Spleen (tissue), 11 donors: ENCODE results near the gene TTC38. TPM values are rescaled to one million over a fixed set of nuclear protein-coding genes. Genes with fewer than 3 reads are reported as not detected.

Source experiments
- DNase-seq: peaks from one replicate; pipeline ENCODE4 v3.0.0-alpha.2; 2020
- H3K27ac ChIP-seq, 8 donors: fragments of 200-600 bp; sonication (generic) in 7 of 8; 1 replicate in 4 of 8; 2 replicates in 4 of 8; pipeline versions ENCODE4 v1.5.0 to v1.8.0; 2016 to 2021; ENCODE audit warnings: inconsistent platforms in 4 of 8, mild to moderate bottlenecking in 4 of 8, moderate library complexity in 1 of 8
- H3K27me3 ChIP-seq, 7 donors: fragments of 200-600 bp; sonication (generic) in 6 of 7; replicated peaks in 1 of 7; 1 replicate in 4 of 7; 2 replicates in 3 of 7; pipeline versions ENCODE4 v1.5.0 to v1.8.0; 2016 to 2021; ENCODE audit warnings: inconsistent platforms in 3 of 7, mild to moderate bottlenecking in 1 of 7
- H3K36me3 ChIP-seq, 6 donors: fragments of 200-600 bp; sonication (generic) in 5 of 6; 1 replicate in 4 of 6; 2 replicates in 2 of 6; pipeline versions ENCODE4 v1.5.0 to v1.8.0; 2016 to 2021; ENCODE audit warnings: inconsistent platforms in 2 of 6
- H3K4me1 ChIP-seq, 6 donors: fragments of 200-600 bp; sonication (generic) in 5 of 6; 1 replicate in 3 of 6; 2 replicates in 3 of 6; pipeline versions ENCODE4 v1.5.0 to v1.8.0; 2016 to 2021; ENCODE audit warnings: inconsistent platforms in 3 of 6
- H3K4me3 ChIP-seq, 8 donors: fragments of 200-600 bp; sonication (generic) in 7 of 8; 1 replicate in 4 of 8; 2 replicates in 4 of 8; pipeline versions ENCODE4 v1.5.0 to v1.8.0; 2016 to 2021; ENCODE audit warnings: inconsistent platforms in 4 of 8, mild to moderate bottlenecking in 4 of 8, moderate library complexity in 2 of 8
- H3K9me3 ChIP-seq, 8 donors: fragments of 200-600 bp; sonication (generic) in 7 of 8; 1 replicate in 4 of 8; 2 replicates in 4 of 8; pipeline versions ENCODE4 v1.5.0 to v1.8.0; 2016 to 2021; ENCODE audit warnings: inconsistent platforms in 4 of 8
- POLR2A ChIP-seq, 3 donors: fragments of 450-650 bp; IDR thresholded peaks; one replicate each; pipeline ENCODE4 v1.5.1; 2017; ENCODE audit warnings: antibody characterized with exemption in 3 of 3, mild to moderate bottlenecking in 1 of 3
- POLR2AphosphoS5 ChIP-seq, 3 donors: sonication (generic); formaldehyde crosslinking; IDR thresholded peaks; one replicate each; pipeline ENCODE4 v1.5.1; 2017; ENCODE audit warnings: antibody characterized with exemption in 3 of 3
- WGBS, 5 donors: extraction: QIAGEN DNeasy Blood & Tissue Kit in 3 of 5; methylation state at CpG; one replicate each; pipeline versions ENCODE4 v1.1.5 to v1.1.7; 2013 to 2018; 5-methylcytosine and 5-hydroxymethylcytosine counted together
- intact Hi-C: fragments of 100-400 bp; cut with DNase I; formaldehyde crosslinking; loops from one replicate; pipeline ENCODE4 v1.15.0; 2023; ENCODE audit warnings: low total_unique reads
- polyA plus RNA-seq, 3 donors: library from polyadenylated mRNA; stranded (reverse); fragments of 200-250 nt; gene quantifications; one replicate each; pipeline ENCODE4 v1.2.1, GENCODE V29; 2013
- total RNA-seq, 7 donors: library from RNA; depleted of rRNA in 3 of 7; stranded (reverse); fragments of >200 nt in 3 of 7; fragmentation: NEBNext Ultra II Directional in 4 of 7; extraction: Animal tissue kit (Norgen Biotek cat#: 25700) in 4 of 7; gene quantifications; one replicate each; pipeline versions ENCODE4 v1.1.0 to v1.2.1, GENCODE V29; 2016 to 2021
- TF ChIP-seq, protein P1 (sequence below), 11 experiments: fragments of 200-600 bp in 7 of 11; fragments of 450-650 bp in 4 of 11; sonication (generic) in 4 of 11; IDR thresholded peaks in 8 of 11; conservative IDR thresholded peaks in 3 of 11; 1 replicate in 7 of 11; 2 replicates in 4 of 11; pipeline versions ENCODE4 v1.4.0 to v1.8.0; 2016 to 2021; ENCODE audit warnings: antibody characterized with exemption in 11 of 11, inconsistent platforms in 4 of 11, mild to moderate bottlenecking in 1 of 11
- donor health status: healthy with polysubstance abuse.
- donor health status: DM: no; HTN: no; CAD: no; lungs with moderate emphysema.
- donor health status: DM: no; HTN: no; CAD: no.
- donor health status: Bipolar disorder and iron deficiency.
- donor health status: healthy.
- donor health status: DM: no; HTN: no; CAD: no.
- donor health status: DM: yes; HTN: yes; CAD: no.

The TTC38 gene
- total and polyA plus RNA-seq, 10 donors, result 13.8 to 51.9 (median 33.1) TPM

DNA sequence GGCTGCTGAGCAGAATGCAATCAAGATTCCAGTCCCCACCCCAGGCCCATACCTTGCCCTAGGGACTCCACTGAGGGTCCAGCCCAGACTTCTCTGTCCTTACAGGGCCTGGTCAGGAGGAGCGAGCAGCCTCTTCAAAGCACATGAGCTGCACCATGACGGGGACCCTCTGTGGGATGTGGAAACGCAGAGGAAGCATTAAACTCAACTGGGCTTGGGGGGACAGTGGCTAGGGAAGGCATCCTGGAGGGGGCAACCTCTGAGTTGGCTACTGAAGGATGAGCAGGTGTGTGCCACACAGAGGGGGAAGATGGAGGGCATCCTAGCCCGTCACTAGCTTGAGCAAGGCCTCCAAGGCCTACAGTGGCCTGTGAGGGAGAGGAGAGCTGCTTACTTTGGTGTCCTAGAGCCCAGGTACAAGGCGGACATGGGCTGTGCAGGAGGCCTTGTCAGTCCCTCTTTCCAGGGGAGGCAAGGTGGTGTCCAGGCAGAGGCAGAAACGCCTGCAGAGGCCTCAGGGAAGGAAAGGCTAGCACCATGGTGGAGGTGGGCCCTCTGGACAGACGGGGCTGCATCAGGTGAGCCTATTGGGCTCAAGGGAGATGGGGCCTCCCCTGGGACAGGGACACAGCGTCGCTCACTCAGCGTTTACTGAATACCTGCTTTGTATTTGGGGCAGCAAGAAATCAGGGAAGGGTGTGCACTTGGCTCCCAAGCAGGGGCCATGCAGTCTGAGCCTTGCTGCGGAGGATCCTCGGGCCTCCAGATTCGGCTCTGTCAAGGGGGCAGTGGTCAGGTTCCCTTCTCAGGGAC lies 14.3 kb downstream of the TTC38 start:
- Histone ChIP-seq H3K4me3 (peak overlapping the region in 3 of 8 donors; percentile 5 to 55 (median 7)), H3K27me3 (no peaks in the 10 kb centered on the region), H3K4me1 (peaks cover 3 to 87% (median 27%) of the 10 kb centered on the region in 6 donors), H3K36me3 (peaks cover 0 to 100% (median 75%) of the 10 kb centered on the region in 6 donors), H3K27ac (peak overlapping the region in 6 of 8 donors; percentile 74 to 86 (median 78)), H3K9me3 (no peaks in the 10 kb centered on the region)
- intact Hi-C loops, result no loop called here
- DNase-seq, result no peak
- TF ChIP-seq POLR2A (IDR thresholded peaks at IDR 0.05), result no peak
- TF ChIP-seq POLR2AphosphoS5 (IDR thresholded peaks at IDR 0.05), result no peak
- 91 to 96% (median 96%) methylated on average over 13 of the region's 13 CpGs for WGBS, 5 donors

- Histone ChIP-seq H3K4me3 (no peak overlapping the region), H3K4me1 (peaks cover 21 to 88% (median 33%) of the 10 kb centered on the region in 6 donors), H3K9me3 (no peaks in the 10 kb centered on the region), H3K27ac (no peak overlapping the region), H3K27me3 (no peaks in the 10 kb centered on the region), H3K36me3 (peaks cover 0 to 92% (median 45%) of the 10 kb centered on the region in 6 donors)
- TF ChIP-seq, protein P1, sequence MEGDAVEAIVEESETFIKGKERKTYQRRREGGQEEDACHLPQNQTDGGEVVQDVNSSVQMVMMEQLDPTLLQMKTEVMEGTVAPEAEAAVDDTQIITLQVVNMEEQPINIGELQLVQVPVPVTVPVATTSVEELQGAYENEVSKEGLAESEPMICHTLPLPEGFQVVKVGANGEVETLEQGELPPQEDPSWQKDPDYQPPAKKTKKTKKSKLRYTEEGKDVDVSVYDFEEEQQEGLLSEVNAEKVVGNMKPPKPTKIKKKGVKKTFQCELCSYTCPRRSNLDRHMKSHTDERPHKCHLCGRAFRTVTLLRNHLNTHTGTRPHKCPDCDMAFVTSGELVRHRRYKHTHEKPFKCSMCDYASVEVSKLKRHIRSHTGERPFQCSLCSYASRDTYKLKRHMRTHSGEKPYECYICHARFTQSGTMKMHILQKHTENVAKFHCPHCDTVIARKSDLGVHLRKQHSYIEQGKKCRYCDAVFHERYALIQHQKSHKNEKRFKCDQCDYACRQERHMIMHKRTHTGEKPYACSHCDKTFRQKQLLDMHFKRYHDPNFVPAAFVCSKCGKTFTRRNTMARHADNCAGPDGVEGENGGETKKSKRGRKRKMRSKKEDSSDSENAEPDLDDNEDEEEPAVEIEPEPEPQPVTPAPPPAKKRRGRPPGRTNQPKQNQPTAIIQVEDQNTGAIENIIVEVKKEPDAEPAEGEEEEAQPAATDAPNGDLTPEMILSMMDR (IDR thresholded peaks at IDR 0.05 in 8 of 11, conservative IDR thresholded peaks at IDR 0.05 in 3 of 11), result no peak
- TF ChIP-seq POLR2A (IDR thresholded peaks at IDR 0.05) (no peak), POLR2AphosphoS5 (IDR thresholded peaks at IDR 0.05) (no peak)
- 91 to 96% (median 95%) methylated on average over 3 of the region's 3 CpGs for WGBS, 5 donors
- no peak for DNase-seq
- intact Hi-C loops, result no loop called here
Observed at GRCh38 chr22:46286006-46286405, 18.2 kb downstream of the TTC38 start.

GRCh38 chr22:46286941-46287872 lies 19.4 kb downstream of the TTC38 start:
- peak; percentile 76 for DNase-seq
- WGBS, 5 donors, result 85 to 96% (median 91%) methylated on average over 14 to 15 of the region's 15 CpGs
- Histone ChIP-seq H3K9me3 (peaks cover 0 to 12% (median 8%) of the 10 kb centered on the region in 8 donors), H3K27me3 (no peaks in the 10 kb centered on the region), H3K4me3 (peak overlapping the region in 4 of 8 donors; percentile 5 to 60 (median 25)), H3K36me3 (peaks cover 0 to 92% (median 47%) of the 10 kb centered on the region in 6 donors), H3K27ac (peak overlapping the region; percentile 43 to 87 (median 80)), H3K4me1 (peaks cover 21 to 77% (median 32%) of the 10 kb centered on the region in 6 donors)
- TF ChIP-seq POLR2A (IDR thresholded peaks at IDR 0.05), result no peak
- TF ChIP-seq, protein P1 (IDR thresholded peaks at IDR 0.05 in 8 of 11, conservative IDR thresholded peaks at IDR 0.05 in 3 of 11), result no peak
- peak in 2 of 3 donors; percentile 4 to 44 for TF ChIP-seq POLR2AphosphoS5 (IDR thresholded peaks at IDR 0.05)
- intact Hi-C loops, result no loop called here

GRCh38 chr22:46287873-46288751 lies 20.3 kb downstream of the TTC38 start:
- Histone ChIP-seq H3K4me1 (peaks cover 21 to 79% (median 39%) of the 10 kb centered on the region in 6 donors), H3K27ac (peak overlapping the region; percentile 43 to 87 (median 80)), H3K36me3 (peaks cover 0 to 92% (median 46%) of the 10 kb centered on the region in 6 donors), H3K4me3 (peak overlapping the region in 5 of 8 donors; percentile 17 to 60 (median 25)), H3K27me3 (no peaks in the 10 kb centered on the region), H3K9me3 (peaks cover 0 to 15% (median 9%) of the 10 kb centered on the region in 8 donors)
- peak; percentile 95 for DNase-seq
- 20 to 37% (median 29%) methylated on average over 20 to 24 of the region's 24 CpGs for WGBS, 5 donors
- TF ChIP-seq POLR2AphosphoS5 (IDR thresholded peaks at IDR 0.05) (peak; percentile 93 to 95 (median 95)), POLR2A (IDR thresholded peaks at IDR 0.05) (no peak)
- TF ChIP-seq, protein P1 (IDR thresholded peaks at IDR 0.05 in 8 of 11, conservative IDR thresholded peaks at IDR 0.05 in 3 of 11), result no peak
- intact Hi-C loops, result no loop called here
